ENCODE data around the gene WSCD2.

The WSCD2 gene

DNA sequence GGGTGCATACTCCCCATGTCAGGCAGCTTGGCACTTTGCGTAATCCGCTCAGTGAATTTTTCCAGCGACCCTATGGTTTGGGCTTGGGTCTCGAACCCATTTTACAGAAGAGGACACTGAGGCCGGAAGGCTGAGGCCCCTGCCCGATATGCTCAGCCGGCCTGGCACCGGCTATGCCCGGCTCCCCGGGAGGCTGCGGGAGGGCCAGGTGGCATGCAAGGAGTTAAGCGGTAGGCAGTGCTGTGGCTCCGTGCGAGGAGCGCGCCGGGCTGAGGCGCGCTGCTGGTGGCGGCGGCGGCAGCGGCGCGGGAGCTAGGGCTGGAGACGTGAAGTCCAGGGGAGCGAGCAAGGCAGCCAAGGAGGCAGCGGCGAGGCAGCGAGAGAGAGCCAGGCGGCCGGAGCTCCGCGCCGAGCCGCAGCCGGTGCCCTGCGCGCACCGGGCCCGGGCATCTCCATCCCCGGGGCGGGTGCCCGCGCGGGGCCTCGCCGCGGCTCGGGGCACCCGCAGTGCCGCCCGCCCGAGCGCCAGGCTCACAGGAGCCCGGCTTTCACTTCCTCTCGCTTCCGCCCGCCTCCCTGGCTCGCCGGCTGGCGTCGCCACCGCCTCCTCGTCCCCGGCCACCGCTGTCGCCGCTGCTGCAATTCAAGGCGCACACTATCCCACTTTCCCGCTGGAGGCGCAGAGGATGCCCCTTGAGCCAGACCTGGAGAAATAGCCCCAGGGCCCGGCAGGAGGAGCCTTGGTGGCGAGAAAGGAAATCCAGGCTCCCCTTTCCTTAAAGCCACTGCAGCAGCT lies at the start of gene WSCD2:
Gene WSCD2, plus strand, starts transcription at position 272 of the 796 bp plus-strand sequence. CDS start 66,545 bp downstream, outside the sequence.
- no peak for DNase-seq (ENCODE audit: low read depth in 2 of 2)

DNA sequence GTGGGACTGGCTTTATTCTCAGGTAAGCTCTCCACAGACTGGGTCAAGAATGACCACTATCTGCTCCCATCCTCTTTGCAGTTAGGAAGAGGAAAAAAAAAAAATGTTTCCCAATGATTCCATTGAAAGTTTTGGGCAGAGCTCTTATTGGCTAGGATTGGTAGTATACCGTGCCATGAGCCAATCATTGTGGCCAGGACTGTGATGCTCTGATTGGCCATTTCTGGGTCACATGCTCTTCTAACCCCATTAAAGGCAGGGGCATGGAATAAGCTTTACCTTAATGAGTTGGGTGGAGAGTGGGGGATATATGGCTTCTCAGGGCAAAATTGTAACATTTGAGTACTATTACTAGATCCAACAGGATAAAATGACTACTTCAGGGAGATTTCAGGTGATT lies 49.4 kb upstream of the WSCD2 start:
- no peak for DNase-seq (ENCODE audit: low read depth in 2 of 2)

DNA sequence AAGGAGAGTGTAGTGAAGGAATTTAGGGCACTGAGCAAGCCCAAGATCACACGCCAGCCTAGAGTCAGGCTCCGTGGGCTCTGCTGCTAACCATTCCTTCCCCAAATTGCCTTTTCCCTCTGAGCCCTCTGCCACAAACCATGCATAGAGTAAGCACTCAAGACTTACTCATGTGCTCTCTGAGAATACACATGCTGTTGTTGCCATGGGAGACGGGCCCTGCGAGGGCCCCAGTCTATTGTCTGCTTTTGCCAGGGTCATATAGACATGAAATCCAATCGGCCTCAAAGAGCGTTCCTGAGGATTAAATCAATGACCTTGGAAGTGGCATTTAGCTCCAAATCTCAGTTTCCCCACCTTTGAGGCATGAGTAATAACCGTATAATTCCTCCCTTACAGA lies 48.7 kb upstream of the WSCD2 start:
- no peak for DNase-seq (ENCODE audit: low read depth in 2 of 2)

DNA sequence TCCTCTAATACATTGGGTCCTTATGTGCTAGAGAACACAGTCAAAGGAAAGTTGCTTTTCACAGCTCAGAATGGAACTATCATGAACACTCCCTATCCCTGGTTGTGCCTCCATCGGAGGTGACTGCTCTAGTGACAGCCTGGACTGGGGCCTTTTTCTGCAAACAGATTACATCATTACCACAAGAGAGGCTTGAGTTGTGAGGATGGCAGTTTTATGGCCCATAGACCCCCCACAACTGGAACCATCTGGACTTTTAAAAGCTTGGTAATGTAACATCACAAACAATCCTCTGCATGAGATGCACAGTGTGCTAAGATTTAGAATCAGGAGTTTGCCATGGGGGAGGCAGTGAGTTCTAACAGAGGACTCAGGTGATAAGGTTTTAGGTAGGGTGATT lies 46.6 kb upstream of the WSCD2 start:
- no peak for DNase-seq (ENCODE audit: low read depth in 2 of 2)

DNA sequence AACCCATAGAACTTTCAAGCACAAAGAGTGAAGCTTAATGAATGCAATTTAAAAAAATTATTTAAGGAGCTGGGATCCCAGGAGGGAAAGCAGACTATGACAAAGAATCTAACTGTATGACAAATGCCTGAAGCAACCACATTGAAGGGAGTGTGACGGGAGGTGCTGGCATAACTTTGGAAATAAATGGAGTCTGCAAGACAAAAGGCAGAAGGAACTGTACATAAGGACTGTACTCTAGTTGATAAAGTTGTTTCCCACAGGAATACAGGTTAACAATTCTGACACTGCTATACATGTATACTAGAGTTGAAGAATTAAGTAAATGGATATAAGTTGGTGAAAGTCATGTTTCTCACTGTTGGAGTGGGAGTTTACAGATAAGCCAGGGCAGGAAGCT lies 41.2 kb upstream of the WSCD2 start:
- no peak for DNase-seq (ENCODE audit: low read depth in 2 of 2)

- no peak for DNase-seq (ENCODE audit: low read depth in 2 of 2)
Observed at GRCh38 chr12:108090107-108090899, 38.8 kb upstream of the WSCD2 start.

- DNase-seq (ENCODE audit: low read depth in 2 of 2) = no peak
Observed at GRCh38 chr12:108090932-108091678, 38.0 kb upstream of the WSCD2 start.

DNA sequence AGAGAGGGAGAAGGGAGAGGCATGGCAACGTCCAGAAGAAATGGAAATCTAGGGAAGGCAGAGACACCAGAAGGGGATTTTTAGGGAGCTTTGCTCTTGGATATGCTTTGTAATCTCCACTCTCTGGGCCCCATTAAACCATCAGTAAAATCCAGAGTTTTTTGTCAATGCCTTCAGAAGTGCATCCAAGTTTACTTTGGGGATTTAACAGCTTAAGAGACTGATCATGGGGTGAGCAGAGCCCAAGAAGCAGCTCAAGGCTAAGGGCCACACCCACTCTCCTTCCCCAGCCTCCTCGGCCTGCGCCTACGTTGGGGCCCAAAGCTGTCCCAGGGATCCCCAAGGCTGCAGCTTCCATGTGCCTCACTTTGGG lies 37.4 kb upstream of the WSCD2 start:
- DNase-seq (ENCODE audit: low read depth in 2 of 2) = no peak

DNA sequence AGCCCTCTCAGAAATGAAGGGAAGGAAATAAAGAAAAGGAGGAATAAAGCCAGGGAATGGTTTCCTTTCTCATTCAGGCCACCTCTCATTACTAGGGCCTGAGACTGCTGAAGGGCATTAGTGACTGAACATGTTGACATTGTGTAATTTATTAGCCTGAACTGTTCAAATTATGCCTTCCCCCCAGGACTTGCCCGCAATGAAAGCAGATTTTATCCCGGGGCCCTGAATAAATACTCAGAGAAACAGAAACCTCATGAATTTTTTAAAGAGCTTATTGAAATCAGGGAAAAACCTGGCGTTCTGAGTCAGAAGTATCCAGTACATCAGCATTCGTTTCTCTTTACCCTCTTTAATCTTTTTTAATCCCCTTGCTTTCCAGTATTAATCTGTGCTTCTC lies 35.9 kb upstream of the WSCD2 start:
- DNase-seq (ENCODE audit: low read depth in 2 of 2) = no peak

DNA sequence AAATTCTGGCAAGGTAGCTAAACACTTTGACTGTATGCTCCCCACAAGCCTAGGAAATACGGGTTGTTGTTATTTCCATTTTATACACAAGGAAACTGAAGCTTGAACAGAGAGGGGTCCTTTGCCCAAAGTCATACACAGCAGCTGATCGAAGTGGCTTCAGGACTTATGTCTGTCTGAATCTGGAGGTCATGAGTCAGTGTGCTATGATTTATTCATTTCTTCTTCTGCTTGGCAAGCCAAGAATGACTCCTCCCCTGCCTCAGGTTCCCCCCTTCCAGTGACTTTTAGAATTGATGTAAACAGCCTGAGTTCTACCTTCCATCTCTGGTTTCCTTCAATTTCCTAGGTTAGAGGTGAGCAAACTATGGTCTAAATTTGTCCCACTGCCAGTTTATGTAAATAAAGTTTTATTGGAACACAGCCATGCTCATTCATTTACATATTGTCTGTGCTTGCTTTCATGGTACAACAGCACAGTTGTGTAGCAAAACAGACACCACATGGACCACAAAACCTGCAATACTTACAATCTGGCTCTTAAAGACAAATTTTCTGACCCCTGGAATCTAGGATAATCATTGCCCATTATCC lies 34.9 kb upstream of the WSCD2 start:
- no peak for DNase-seq (ENCODE audit: low read depth in 2 of 2)

GRCh38 chr12:108097160-108097911 lies 31.8 kb upstream of the WSCD2 start:
- no peak for DNase-seq (ENCODE audit: low read depth in 2 of 2)

- DNase-seq (ENCODE audit: low read depth in 2 of 2) = no peak
Observed at GRCh38 chr12:108098374-108098773, 30.7 kb upstream of the WSCD2 start.

DNA sequence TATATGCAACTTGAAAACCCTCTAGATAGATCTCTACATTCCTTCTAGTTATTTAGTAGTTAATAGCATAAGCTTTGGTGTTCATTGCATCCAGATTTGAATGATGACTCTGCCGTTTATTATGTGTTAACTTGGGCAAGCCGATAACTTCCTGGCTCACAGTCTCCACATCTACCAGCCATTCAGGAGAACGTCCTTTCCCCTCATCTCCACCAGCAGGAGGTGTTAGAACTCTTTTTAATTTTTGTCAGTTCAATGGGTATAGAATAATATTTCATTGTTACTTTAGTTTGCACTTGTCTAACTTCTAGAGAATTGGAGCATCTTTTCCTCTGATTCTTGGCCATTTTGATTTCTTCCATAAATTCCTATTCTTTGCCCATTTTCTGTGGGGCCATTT lies 30.0 kb upstream of the WSCD2 start:
- no peak for DNase-seq (ENCODE audit: low read depth in 2 of 2)

DNA sequence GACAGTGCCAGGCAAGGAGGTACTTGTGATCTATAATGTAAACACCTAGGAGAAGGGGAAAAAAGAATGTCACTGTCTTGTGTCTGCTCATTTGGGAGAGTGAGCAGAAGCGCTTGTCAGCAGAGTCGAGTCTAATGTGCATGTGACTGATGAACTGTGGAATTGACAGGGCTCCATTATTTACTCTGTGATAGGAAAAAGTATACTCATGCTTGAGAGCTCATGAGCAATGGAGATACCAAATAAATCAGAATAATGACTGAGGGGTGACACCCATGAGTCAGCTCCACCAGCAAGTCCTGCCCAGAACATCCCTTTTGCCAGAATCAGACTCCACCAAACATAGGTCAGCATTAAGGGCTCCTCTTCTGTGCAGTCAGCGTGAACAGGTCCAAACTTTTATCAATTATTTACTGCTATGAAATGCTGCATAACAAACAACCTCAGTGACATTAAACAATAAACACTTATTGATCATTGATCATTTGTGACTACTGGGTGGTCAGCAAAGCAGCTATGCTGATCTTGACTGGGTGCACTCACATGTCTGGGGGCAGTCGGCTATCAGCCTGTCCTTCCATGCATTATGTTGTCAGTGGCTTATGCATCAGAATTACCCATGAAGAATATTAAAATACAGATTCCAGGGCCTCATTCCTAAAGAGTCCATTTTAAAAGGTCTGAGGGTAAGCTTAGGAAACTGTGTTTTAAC lies 29.2 kb upstream of the WSCD2 start:
- no peak for DNase-seq (ENCODE audit: low read depth in 2 of 2)

DNA sequence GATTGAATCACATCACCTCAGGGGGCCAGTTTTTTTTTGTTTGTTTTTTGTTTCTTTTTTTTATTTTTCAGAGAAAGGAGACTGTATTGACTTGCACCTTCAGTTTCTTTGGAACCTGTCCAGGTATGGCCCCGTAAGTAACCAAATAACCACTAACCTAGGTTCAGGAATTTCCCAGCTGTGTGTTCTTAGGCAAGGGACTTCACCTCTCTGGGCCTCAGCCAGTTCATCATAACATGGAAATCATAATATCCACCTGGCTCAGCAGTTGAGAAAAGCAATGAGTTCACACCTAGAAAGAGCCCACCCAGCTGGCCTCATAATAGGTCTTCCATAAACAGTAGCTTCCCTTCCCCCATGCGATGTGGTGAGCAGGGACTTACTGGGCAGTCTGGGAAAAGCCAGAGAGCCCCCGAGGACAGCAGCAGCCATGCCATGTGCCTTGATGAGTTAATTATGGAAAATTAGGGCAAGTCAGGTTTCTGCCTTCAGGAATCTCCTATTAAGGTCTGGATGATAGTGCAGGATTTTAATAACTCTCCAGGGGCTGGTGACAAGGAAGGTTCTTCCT lies 27.4 kb upstream of the WSCD2 start:
- no peak for DNase-seq (ENCODE audit: low read depth in 2 of 2)

DNA sequence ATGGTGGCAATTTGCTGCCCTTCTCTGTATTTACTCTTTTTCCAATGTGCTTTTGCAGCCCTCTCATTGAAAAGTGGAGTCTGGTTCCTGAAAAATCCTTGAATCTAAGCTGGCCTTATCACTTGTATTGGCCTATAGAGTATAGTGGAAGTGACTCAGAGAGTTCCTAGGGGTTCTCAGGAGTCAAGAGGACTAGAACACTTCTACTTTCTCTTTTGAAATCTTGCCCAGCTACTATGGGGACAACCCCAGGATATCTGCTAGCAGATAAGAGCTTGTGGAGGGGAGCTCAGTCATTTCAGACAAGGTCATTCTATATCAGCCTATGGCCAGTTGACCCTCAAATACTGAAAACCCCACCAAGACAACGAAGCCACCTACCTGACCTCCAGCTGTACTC lies 26.7 kb upstream of the WSCD2 start:
- no peak for DNase-seq (ENCODE audit: low read depth in 2 of 2)

- no peak for DNase-seq (ENCODE audit: low read depth in 2 of 2)
Observed at GRCh38 chr12:108103087-108103486, 26.0 kb upstream of the WSCD2 start.

DNA sequence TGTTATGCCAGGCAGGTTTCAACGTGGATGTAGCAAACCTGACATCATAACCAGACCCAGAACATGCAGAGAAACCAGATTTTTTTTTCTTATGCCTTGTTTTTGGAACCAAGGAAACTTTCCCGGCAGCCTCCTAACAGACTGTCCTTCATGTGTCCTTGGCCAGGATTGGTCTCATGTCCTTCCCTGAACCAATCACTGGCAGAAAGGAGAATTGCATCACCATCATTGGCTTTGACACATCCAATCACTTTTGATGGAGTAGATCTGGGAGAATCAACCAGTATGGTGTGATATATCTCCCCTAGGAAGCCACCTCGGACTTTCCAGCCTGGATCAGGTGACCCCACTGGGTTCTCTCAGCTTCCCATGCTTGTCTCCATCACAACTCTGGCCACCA lies 25.6 kb upstream of the WSCD2 start:
- no peak for DNase-seq (ENCODE audit: low read depth in 2 of 2)

DNA sequence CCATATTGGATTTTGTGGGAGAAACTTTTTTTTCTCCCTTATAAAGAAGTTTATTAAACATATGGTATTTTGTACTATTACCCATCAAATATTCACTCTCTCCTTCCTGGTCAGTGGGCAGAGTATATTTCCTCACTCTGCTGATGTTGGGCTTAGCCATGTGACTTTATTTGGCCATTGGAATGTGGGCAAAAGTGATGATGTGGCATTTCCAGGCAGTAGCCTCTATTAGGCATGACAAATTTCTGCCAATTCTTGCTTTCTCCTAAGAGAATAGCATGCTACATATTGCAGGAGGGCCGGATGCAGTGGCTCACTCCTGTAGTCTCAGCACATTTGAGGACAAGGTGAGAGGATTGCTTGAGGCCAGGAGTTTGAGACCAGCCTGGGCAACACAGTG lies 24.4 kb upstream of the WSCD2 start:
- DNase-seq (ENCODE audit: low read depth in 2 of 2) = no peak

DNA sequence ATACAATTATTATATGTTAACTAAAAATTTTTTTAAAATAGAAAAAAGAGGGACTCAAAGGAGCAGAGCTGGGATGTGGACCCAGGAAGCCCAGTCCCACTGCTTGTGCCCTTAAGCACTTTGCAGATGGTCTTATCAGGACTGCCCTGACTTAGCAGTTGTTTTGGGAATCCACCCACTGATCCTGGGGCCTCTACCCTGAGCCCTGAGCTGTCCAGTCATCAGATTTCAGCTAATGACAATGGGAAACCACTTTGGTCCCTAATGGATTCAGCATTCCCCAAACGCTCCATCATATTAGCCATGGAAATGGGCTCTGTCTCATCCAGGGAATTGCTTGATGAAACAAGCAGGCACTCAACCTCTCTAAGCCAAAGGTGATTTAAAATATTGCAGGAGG lies 22.5 kb upstream of the WSCD2 start:
- no peak for DNase-seq (ENCODE audit: low read depth in 2 of 2)

Data from stimulated activated CD8-positive, alpha-beta memory T cell treated with anti-CD3 and anti-CD28 coated beads, Interleukin-15, amount 100 ng/mL, for 48 hours (primary cell).